GM23338 (cell line): ENCODE measurements around the gene PTPRN2. TPM values are rescaled to one million over a fixed set of nuclear protein-coding genes. Genes with fewer than 3 reads are reported as not detected.

Experiments used
- ATAC-seq: fragments of 200-7000 bp; cut with Tn5 transposase; 3 replicates; pipeline ENCODE4 v1.9.1; 2020
- DNase-seq: peaks from one replicate; pipeline ENCODE4 v3.0.0-alpha.2; 2015; ENCODE audit warnings: low spot score
- H2AFZ ChIP-seq: fragments of 200-600 bp; sonication (generic); 2 replicates; pipeline ENCODE4 v1.8.0; 2016; ENCODE audit warnings: antibody characterized with exemption, mild to moderate bottlenecking, moderate library complexity
- H3F3A ChIP-seq: fragments of 200-600 bp; sonication (generic); replicated peaks from 2 replicates; pipeline ENCODE4 v1.8.0; 2017; ENCODE audit warnings: antibody characterized with exemption, mixed run types, low read depth
- H3K27ac ChIP-seq: fragments of 200-600 bp; sonication (generic); 2 replicates; pipeline ENCODE4 v1.6.1; 2016; ENCODE audit warnings: low read depth
- H3K27me3 ChIP-seq: fragments of 200-600 bp; sonication (generic); 2 replicates; pipeline ENCODE4 v1.8.0; 2016; ENCODE audit warnings: mild to moderate bottlenecking, mixed run types, moderate library complexity; ENCODE audit not compliant: insufficient read depth
- H3K36me3 ChIP-seq: fragments of 200-600 bp; sonication (generic); 2 replicates; pipeline ENCODE4 v1.8.0; 2016; ENCODE audit warnings: mild to moderate bottlenecking; ENCODE audit not compliant: insufficient read depth
- H3K4me1 ChIP-seq: fragments of 200-600 bp; sonication (generic); 2 replicates; pipeline ENCODE4 v1.8.0; 2016; ENCODE audit warnings: mild to moderate bottlenecking, moderate library complexity; ENCODE audit not compliant: insufficient read depth
- H3K4me2 ChIP-seq: fragments of 200-600 bp; sonication (generic); 2 replicates; pipeline ENCODE4 v1.7.1; 2017; ENCODE audit warnings: mixed run types
- H3K4me3 ChIP-seq: fragments of 200-600 bp; sonication (generic); 2 replicates; pipeline ENCODE4 v1.6.1; 2016; ENCODE audit warnings: mixed run types
- H3K79me2 ChIP-seq: fragments of 200-600 bp; sonication (generic); replicated peaks from 2 replicates; pipeline ENCODE4 v1.8.0; 2017; ENCODE audit warnings: mild to moderate bottlenecking; ENCODE audit not compliant: insufficient read depth
- H3K9me2 ChIP-seq: fragments of 200-600 bp; sonication (generic); 2 replicates; pipeline ENCODE4 v1.8.0; 2017; ENCODE audit not compliant: insufficient read depth
- H4K20me1 ChIP-seq: fragments of 200-600 bp; sonication (generic); replicated peaks from 2 replicates; pipeline ENCODE4 v1.8.0; 2017; ENCODE audit warnings: mild to moderate bottlenecking; ENCODE audit not compliant: insufficient read depth
- H3K27ac Mint-ChIP-seq: 2 replicates; pipeline ENCODE4 v1.8.0; 2020; ENCODE audit warnings: inconsistent platforms, mild to moderate bottlenecking, moderate library complexity, mixed read lengths
- H3K27me3 Mint-ChIP-seq: 3 replicates; pipeline ENCODE4 v1.8.0; 2022; ENCODE audit warnings: low read depth, mild to moderate bottlenecking, moderate library complexity, mixed read lengths, inconsistent platforms; ENCODE audit not compliant: insufficient read depth, poor library complexity
- H3K36me3 Mint-ChIP-seq: 3 replicates; pipeline ENCODE4 v1.8.0; 2021; ENCODE audit warnings: low read depth, mild to moderate bottlenecking, inconsistent platforms, moderate library complexity, mixed read lengths
- H3K4me1 Mint-ChIP-seq: 3 replicates; pipeline ENCODE4 v1.8.0; 2020; ENCODE audit warnings: mild to moderate bottlenecking, inconsistent platforms, mixed read lengths
- H3K4me3 Mint-ChIP-seq: 3 replicates; pipeline ENCODE4 v1.8.0; 2021; ENCODE audit warnings: moderate library complexity, mild to moderate bottlenecking, inconsistent platforms, mixed read lengths
- H3K9me3 Mint-ChIP-seq: 3 replicates; pipeline ENCODE4 v1.8.0; 2020; ENCODE audit warnings: moderate library complexity, mild to moderate bottlenecking, inconsistent platforms, mixed read lengths
- CREB1 ChIP-seq: fragments of 250-450 bp; sonication (Bioruptor Pico); IDR thresholded peaks from 2 replicates; pipeline ENCODE4 v1.5.0; 2020; ENCODE audit warnings: low read depth, mild to moderate bottlenecking, moderate library complexity
- EZH2 ChIP-seq: fragments of 200-600 bp; sonication (generic); IDR thresholded peaks from one replicate; pipeline ENCODE4 v1.8.0; 2017; ENCODE audit warnings: antibody characterized with exemption, mild to moderate bottlenecking, low read depth; ENCODE audit not compliant: unreplicated experiment
- EZH2phosphoT487 ChIP-seq: fragments of 200-600 bp; sonication (generic); IDR thresholded peaks from one replicate; pipeline ENCODE4 v1.8.1; 2018; ENCODE audit warnings: antibody characterized with exemption; ENCODE audit not compliant: unreplicated experiment
- JUNB ChIP-seq: IDR thresholded peaks from one replicate; pipeline ENCODE4 v1.6.1; 2016; ENCODE audit warnings: antibody characterized with exemption; ENCODE audit not compliant: unreplicated experiment
- POLR2AphosphoS5 ChIP-seq: IDR thresholded peaks from 2 replicates; pipeline ENCODE4 v1.6.1; 2016; ENCODE audit warnings: antibody characterized with exemption, low read depth
- STAT1 ChIP-seq: IDR thresholded peaks from one replicate; pipeline ENCODE4 v1.6.1; 2016; ENCODE audit warnings: antibody characterized with exemption; ENCODE audit not compliant: unreplicated experiment
- ZNF114 ChIP-seq: fragments of 250-450 bp; sonication (Bioruptor Pico); IDR thresholded peaks from 2 replicates; pipeline ENCODE4 v1.5.0; 2020; ENCODE audit warnings: mild to moderate bottlenecking, moderate library complexity
- ZNF331 ChIP-seq: fragments of 250-450 bp; sonication (Bioruptor Pico); IDR thresholded peaks from 2 replicates; pipeline ENCODE4 v1.5.0; 2020; ENCODE audit warnings: low read depth, mild to moderate bottlenecking, moderate library complexity
- polyA plus RNA-seq: library from polyadenylated mRNA; unstranded; fragments of >200 nt; fragmentation: Nextera tagmentation; extraction: Ambion mirVana; gene quantifications from 2 replicates; pipeline ENCODE4 v1.2.1, GENCODE V29; 2016
- total RNA-seq: library from RNA; depleted of rRNA; stranded (reverse); fragments of >200 nt; shearing (Covaris generic); gene quantifications from 2 replicates; pipeline ENCODE4 v1.2.3, GENCODE V29; 2014
- TF ChIP-seq, protein P1 (sequence below): IDR thresholded peaks from one replicate; pipeline ENCODE4 v1.6.1; 2018; ENCODE audit warnings: antibody characterized with exemption; ENCODE audit not compliant: unreplicated experiment
- TF ChIP-seq, protein P2 (sequence below), 2 experiments: fragments of 200-600 bp in 1 of 2; sonication (generic) in 1 of 2; conservative IDR thresholded peaks; 2 replicates each; pipeline versions ENCODE4 v1.5.1 to v1.6.1; 2016 to 2017; ENCODE audit warnings: antibody characterized with exemption in 2 of 2, low read depth in 2 of 2, mild to moderate bottlenecking in 2 of 2, moderate library complexity in 1 of 2
- TF ChIP-seq, protein P3 (sequence below): fragments of 250-450 bp; sonication (Bioruptor Pico); IDR thresholded peaks from 2 replicates; pipeline ENCODE4 v1.5.0; 2020; ENCODE audit warnings: mild to moderate bottlenecking, moderate library complexity

PTPRN2 gene
- total and polyA plus RNA-seq, 2 experiments from 2014 or later = 0.87 to 4.0 TPM

DNA sequence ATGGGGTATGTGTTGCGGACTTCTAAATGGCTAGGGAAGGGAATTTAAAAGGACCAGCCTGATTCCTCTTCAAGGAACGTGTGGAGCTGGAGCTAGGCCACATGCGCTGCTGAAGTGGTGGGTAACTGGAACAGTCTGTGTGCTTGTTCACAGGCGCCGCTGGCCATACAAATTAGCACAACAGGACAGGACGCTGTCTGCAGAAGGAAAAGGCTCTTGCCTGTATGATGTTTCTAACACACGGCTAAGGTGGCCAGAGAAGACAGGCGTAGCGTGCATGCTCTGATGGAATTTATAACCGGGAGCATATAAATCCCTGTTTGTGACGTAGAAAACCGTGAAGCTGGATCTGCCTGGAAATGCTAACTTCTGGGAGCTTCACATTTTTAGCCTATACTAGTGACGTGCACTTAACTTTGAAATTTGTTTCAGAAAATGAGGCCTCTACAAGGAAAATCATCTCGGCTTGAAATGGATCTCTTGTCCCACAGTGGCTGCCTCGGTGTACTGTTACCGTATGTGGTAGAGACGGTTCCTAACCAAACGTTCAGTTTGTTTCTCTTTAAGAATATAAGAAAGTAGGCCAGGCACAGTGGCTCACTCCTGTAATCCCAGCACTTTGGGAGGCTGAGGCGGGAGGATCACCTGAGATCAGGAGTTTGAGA is 569.4 kb downstream of the PTPRN2 start:
- Mint-ChIP-seq H3K4me3 (no peak overlapping the region), H3K36me3 (peaks cover 30% of the 10 kb centered on the region), H3K27me3 (peaks cover 4% of the 10 kb centered on the region), H3K4me1 (no peaks in the 10 kb centered on the region), H3K27ac (no peak overlapping the region), H3K9me3 (peaks cover 8% of the 10 kb centered on the region)
- H3K9me2 ChIP-seq = no peaks in the 10 kb centered on the region
- no peak overlapping the region for H3K4me3 ChIP-seq
- TF ChIP-seq, protein P1, sequence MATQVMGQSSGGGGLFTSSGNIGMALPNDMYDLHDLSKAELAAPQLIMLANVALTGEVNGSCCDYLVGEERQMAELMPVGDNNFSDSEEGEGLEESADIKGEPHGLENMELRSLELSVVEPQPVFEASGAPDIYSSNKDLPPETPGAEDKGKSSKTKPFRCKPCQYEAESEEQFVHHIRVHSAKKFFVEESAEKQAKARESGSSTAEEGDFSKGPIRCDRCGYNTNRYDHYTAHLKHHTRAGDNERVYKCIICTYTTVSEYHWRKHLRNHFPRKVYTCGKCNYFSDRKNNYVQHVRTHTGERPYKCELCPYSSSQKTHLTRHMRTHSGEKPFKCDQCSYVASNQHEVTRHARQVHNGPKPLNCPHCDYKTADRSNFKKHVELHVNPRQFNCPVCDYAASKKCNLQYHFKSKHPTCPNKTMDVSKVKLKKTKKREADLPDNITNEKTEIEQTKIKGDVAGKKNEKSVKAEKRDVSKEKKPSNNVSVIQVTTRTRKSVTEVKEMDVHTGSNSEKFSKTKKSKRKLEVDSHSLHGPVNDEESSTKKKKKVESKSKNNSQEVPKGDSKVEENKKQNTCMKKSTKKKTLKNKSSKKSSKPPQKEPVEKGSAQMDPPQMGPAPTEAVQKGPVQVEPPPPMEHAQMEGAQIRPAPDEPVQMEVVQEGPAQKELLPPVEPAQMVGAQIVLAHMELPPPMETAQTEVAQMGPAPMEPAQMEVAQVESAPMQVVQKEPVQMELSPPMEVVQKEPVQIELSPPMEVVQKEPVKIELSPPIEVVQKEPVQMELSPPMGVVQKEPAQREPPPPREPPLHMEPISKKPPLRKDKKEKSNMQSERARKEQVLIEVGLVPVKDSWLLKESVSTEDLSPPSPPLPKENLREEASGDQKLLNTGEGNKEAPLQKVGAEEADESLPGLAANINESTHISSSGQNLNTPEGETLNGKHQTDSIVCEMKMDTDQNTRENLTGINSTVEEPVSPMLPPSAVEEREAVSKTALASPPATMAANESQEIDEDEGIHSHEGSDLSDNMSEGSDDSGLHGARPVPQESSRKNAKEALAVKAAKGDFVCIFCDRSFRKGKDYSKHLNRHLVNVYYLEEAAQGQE = no peak
- TF ChIP-seq EZH2 (no peak), POLR2AphosphoS5 (no peak), CREB1 (CRISPR knock-in tag) (no peak), EZH2phosphoT487 (no peak), STAT1 (no peak), JUNB (no peak), ZNF114 (CRISPR knock-in tag) (no peak), ZNF331 (CRISPR knock-in tag) (no peak)
- TF ChIP-seq, protein P2, sequence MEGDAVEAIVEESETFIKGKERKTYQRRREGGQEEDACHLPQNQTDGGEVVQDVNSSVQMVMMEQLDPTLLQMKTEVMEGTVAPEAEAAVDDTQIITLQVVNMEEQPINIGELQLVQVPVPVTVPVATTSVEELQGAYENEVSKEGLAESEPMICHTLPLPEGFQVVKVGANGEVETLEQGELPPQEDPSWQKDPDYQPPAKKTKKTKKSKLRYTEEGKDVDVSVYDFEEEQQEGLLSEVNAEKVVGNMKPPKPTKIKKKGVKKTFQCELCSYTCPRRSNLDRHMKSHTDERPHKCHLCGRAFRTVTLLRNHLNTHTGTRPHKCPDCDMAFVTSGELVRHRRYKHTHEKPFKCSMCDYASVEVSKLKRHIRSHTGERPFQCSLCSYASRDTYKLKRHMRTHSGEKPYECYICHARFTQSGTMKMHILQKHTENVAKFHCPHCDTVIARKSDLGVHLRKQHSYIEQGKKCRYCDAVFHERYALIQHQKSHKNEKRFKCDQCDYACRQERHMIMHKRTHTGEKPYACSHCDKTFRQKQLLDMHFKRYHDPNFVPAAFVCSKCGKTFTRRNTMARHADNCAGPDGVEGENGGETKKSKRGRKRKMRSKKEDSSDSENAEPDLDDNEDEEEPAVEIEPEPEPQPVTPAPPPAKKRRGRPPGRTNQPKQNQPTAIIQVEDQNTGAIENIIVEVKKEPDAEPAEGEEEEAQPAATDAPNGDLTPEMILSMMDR (conservative IDR thresholded peaks at IDR 0.05; ENCODE audit: low read depth in 2 of 2) = no peak
- TF ChIP-seq, protein P3, sequence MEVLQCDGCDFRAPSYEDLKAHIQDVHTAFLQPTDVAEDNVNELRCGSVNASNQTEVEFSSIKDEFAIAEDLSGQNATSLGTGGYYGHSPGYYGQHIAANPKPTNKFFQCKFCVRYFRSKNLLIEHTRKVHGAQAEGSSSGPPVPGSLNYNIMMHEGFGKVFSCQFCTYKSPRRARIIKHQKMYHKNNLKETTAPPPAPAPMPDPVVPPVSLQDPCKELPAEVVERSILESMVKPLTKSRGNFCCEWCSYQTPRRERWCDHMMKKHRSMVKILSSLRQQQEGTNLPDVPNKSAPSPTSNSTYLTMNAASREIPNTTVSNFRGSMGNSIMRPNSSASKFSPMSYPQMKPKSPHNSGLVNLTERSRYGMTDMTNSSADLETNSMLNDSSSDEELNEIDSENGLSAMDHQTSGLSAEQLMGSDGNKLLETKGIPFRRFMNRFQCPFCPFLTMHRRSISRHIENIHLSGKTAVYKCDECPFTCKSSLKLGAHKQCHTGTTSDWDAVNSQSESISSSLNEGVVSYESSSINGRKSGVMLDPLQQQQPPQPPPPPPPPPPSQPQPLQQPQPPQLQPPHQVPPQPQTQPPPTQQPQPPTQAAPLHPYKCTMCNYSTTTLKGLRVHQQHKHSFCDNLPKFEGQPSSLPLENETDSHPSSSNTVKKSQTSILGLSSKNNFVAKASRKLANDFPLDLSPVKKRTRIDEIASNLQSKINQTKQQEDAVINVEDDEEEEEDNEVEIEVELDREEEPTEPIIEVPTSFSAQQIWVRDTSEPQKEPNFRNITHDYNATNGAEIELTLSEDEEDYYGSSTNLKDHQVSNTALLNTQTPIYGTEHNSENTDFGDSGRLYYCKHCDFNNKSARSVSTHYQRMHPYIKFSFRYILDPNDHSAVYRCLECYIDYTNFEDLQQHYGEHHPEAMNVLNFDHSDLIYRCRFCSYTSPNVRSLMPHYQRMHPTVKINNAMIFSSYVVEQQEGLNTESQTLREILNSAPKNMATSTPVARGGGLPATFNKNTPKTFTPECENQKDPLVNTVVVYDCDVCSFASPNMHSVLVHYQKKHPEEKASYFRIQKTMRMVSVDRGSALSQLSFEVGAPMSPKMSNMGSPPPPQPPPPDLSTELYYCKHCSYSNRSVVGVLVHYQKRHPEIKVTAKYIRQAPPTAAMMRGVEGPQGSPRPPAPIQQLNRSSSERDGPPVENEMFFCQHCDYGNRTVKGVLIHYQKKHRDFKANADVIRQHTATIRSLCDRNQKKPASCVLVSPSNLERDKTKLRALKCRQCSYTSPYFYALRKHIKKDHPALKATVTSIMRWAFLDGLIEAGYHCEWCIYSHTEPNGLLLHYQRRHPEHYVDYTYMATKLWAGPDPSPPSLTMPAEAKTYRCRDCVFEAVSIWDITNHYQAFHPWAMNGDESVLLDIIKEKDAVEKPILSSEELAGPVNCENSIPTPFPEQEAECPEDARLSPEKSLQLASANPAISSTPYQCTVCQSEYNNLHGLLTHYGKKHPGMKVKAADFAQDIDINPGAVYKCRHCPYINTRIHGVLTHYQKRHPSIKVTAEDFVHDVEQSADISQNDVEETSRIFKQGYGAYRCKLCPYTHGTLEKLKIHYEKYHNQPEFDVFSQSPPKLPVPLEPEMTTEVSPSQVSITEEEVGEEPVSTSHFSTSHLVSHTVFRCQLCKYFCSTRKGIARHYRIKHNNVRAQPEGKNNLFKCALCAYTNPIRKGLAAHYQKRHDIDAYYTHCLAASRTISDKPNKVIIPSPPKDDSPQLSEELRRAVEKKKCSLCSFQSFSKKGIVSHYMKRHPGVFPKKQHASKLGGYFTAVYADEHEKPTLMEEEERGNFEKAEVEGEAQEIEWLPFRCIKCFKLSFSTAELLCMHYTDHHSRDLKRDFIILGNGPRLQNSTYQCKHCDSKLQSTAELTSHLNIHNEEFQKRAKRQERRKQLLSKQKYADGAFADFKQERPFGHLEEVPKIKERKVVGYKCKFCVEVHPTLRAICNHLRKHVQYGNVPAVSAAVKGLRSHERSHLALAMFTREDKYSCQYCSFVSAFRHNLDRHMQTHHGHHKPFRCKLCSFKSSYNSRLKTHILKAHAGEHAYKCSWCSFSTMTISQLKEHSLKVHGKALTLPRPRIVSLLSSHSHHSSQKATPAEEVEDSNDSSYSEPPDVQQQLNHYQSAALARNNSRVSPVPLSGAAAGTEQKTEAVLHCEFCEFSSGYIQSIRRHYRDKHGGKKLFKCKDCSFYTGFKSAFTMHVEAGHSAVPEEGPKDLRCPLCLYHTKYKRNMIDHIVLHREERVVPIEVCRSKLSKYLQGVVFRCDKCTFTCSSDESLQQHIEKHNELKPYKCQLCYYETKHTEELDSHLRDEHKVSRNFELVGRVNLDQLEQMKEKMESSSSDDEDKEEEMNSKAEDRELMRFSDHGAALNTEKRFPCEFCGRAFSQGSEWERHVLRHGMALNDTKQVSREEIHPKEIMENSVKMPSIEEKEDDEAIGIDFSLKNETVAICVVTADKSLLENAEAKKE (CRISPR knock-in tag) = no peak
- H3K36me3 ChIP-seq = no peaks in the 10 kb centered on the region; the same call in 1 of the 2 replicates
- no peak overlapping the region for H3K4me2 ChIP-seq
- H4K20me1 ChIP-seq = no peaks in the 10 kb centered on the region
- no peaks in the 10 kb centered on the region for H3F3A ChIP-seq
- DNase-seq (no peak), ATAC-seq (no peak)
- H2AFZ ChIP-seq = no peak overlapping the region
- H3K79me2 ChIP-seq = no peaks in the 10 kb centered on the region
- H3K27me3 ChIP-seq = no peaks in the 10 kb centered on the region
- no peak overlapping the region for H3K27ac ChIP-seq
- H3K4me1 ChIP-seq = no peaks in the 10 kb centered on the region
